H1 (cell line): ENCODE data around the gene VWF. TPM values are rescaled to one million over a fixed set of nuclear protein-coding genes. Genes with fewer than 3 reads are reported as not detected.

Experiments
- CTCF ChIP-seq, 3 experiments: IDR thresholded peaks; 1 replicate in 2 of 3; 2 replicates in 1 of 3; pipeline versions ENCODE4 v1.5.1 to v1.6.1; 2011; ENCODE audit warnings: low read length in 3 of 3, mild to moderate bottlenecking in 3 of 3, inconsistent platforms in 2 of 3, low read depth in 1 of 3, moderate library complexity in 1 of 3; ENCODE audit not compliant: insufficient read depth in 1 of 3; ENCODE audit errors: control extremely low read depth in 1 of 3
- polyA plus RNA-seq, 7 experiments: library from polyadenylated mRNA; depleted of rRNA in 3 of 7; stranded (reverse) in 5 of 7; unstranded in 2 of 7; fragments of >200 nt in 5 of 7; fragments of 200-250 nt in 2 of 7; gene quantifications; 1 replicate in 5 of 7; 2 replicates in 1 of 7; 4 replicates in 1 of 7; pipeline versions ENCODE4 v1.2.1 to v1.2.3, GENCODE V29; 2011 to 2013; ENCODE audit warnings: missing spikeins in 2 of 7, mixed read lengths in 2 of 7
- total RNA-seq: library from RNA; stranded (reverse); fragmentation: NEBNext Ultra II Directional; extraction: Animal tissue kit (Norgen Biotek cat#: 25700); gene quantifications from 2 replicates; pipeline ENCODE4 v1.2.1, GENCODE V29; 2021

The VWF gene
- total and polyA plus RNA-seq, 2 of the 8 experiments (the other 6 are each of a cell fraction or from before 2014, with no cell fraction given), result 0.39 to 0.60 TPM

GRCh38 chr12:6039894-6040601, 84.4 kb downstream of the VWF start (continued):
- TF ChIP-seq CTCF (IDR thresholded peaks at IDR 0.05; ENCODE audit: control extremely low read depth in 1 of 3, insufficient read depth in 1 of 3, low read depth in 1 of 3, low read length in 3 of 3), result peak; percentile 72 to 94 (median 85)
